ENCODE measurements around the gene DAPK2.

Gene DAPK2

GRCh38 chr15:64001148-64001547, 45.1 kb downstream of the DAPK2 start:
- TF ChIP-seq ZFX (IDR thresholded peaks at IDR 0.05): no peak
- TF ChIP-seq, protein P1, sequence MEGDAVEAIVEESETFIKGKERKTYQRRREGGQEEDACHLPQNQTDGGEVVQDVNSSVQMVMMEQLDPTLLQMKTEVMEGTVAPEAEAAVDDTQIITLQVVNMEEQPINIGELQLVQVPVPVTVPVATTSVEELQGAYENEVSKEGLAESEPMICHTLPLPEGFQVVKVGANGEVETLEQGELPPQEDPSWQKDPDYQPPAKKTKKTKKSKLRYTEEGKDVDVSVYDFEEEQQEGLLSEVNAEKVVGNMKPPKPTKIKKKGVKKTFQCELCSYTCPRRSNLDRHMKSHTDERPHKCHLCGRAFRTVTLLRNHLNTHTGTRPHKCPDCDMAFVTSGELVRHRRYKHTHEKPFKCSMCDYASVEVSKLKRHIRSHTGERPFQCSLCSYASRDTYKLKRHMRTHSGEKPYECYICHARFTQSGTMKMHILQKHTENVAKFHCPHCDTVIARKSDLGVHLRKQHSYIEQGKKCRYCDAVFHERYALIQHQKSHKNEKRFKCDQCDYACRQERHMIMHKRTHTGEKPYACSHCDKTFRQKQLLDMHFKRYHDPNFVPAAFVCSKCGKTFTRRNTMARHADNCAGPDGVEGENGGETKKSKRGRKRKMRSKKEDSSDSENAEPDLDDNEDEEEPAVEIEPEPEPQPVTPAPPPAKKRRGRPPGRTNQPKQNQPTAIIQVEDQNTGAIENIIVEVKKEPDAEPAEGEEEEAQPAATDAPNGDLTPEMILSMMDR (conservative IDR thresholded peaks at IDR 0.05): no peak
- no peak overlapping the region for H3K27ac ChIP-seq

DNA sequence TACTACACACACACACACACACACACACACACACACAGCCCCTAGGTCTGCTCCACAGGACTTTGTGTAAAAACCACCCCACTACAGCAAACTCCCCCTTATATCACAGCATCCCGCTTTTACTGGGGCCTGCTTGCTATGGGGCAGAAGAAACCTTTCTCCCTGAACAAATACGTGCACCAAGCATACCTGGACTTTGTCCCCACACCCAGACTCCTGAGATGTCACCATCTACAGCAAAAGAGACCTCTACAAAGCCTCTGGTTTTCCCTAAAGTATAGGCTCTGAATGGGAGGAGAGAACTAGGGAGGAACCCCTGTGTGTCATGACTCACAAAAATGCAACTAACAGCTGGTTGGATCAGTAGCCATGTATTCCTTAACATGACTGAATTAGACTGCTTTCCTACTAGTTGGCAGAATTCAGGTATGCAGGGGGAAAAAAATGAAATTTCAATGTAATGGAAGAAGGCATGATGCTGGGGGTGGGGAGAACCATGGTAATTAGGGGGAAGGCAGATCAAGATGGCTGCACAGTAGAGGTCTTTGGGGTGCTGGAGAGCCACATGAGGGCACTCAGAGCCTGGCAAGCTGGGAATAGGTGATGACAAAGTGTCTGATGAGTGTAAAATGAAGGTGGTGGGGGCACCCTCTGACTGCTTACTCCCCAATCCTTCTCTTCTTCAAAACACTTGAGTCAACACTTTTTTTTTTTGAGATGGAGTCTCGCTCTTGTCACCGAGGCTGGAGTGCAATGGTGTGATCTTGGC, 45.9 kb downstream of the DAPK2 start:
- H3K27ac ChIP-seq: no peak overlapping the region
- no peak for TF ChIP-seq ZFX (IDR thresholded peaks at IDR 0.05)
- TF ChIP-seq, protein P1 (conservative IDR thresholded peaks at IDR 0.05): no peak

- H3K27ac ChIP-seq: no peak overlapping the region
- TF ChIP-seq, protein P1 (conservative IDR thresholded peaks at IDR 0.05): no peak
- TF ChIP-seq ZFX (IDR thresholded peaks at IDR 0.05): no peak
Measured at GRCh38 chr15:63999177-63999576, 47.1 kb downstream of the DAPK2 start.

DNA sequence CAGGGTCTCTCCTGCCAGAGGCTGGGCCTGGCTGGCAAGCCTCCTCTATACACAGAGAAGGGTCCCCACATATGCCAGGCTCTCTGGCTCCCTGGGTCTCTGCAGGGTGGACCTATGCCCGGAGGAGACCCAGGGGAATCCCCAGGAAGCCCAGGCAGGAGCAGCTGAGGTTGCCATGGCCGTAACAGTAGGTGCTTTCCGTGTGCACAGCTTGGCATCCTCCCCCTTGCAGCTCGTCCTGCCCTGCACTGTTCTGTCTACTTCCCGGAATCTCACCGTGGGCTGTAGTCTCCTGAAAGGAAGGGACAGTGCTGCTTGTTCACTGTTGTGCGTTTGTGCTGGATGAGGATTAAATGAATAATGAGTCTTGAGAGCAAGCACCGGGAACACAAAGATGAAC, 47.8 kb downstream of the DAPK2 start:
- H3K27ac ChIP-seq: no peak overlapping the region

DNA sequence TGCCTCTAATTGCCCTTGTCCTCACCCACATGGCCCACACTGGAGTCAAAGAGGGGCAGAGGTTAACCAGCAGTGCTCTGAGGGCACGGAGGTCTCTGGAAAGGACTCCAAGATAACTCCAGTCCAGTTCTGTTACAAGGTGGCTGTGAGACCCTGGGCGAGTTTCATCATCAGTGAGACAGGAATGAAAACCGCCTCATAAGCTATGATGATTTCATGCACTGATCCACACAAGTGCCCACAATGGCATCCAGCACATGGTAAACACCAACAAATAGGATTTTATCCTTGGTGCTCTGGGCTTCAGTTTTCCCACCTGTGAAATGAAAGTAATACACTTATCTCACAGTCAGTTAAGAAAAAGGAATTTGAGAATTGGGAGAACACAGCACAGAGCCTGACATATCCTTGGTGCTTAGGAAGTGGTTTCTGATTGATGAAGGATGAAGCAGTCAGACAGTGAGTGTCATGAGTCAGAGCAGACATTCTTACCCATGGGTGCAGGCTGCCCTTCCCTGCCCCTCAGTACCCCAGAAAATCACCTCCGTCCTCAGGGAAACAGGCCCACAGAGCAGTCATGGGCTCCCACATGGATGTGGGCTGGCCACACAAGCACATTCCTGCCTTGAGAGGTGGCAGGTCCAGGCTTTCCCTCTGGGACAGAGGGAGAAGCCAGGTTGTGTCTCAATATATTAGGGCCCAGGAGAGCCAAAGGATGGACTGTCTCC, 48.4 kb downstream of the DAPK2 start:
- no peak overlapping the region for H3K27ac ChIP-seq
- TF ChIP-seq, protein P1 (conservative IDR thresholded peaks at IDR 0.05): no peak
- no peak for TF ChIP-seq ZFX (IDR thresholded peaks at IDR 0.05)

More for the DNA sequence above, 47.8 kb downstream of the DAPK2 start:
- TF ChIP-seq, protein P1 (conservative IDR thresholded peaks at IDR 0.05): no peak
- TF ChIP-seq ZFX (IDR thresholded peaks at IDR 0.05): no peak

GRCh38 chr15:63996794-63997357, 49.4 kb downstream of the DAPK2 start:
- no peak for TF ChIP-seq ZFX (IDR thresholded peaks at IDR 0.05)
- TF ChIP-seq, protein P1 (conservative IDR thresholded peaks at IDR 0.05): no peak
- H3K27ac ChIP-seq: no peak overlapping the region

DNA sequence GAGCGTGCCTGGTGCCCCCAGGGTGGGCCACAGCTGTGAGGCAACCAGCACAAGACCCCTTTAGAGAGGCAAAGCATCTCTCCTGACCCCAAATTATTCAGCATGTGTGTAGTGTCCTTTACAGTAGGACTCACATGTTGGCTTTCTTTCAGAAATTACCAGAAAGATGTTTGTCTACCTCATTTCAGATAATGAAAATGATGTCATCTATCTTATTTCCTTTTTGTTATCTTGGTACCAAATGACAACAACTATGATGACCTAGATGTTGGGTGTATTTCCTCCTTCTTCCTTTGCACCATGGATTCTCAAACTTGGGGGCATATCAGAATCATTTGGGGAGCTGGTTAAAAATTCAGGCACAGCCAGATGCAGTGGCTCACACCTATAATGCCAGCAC, 50.5 kb downstream of the DAPK2 start:
- peak overlapping the region; percentile 10; the same call in 1 of the 2 replicates for H3K27ac ChIP-seq
- no peak for TF ChIP-seq ZFX (IDR thresholded peaks at IDR 0.05)
- TF ChIP-seq, protein P1 (conservative IDR thresholded peaks at IDR 0.05): no peak

All from C4-2B (cell line).